Effector memory CD8-positive, alpha-beta T cell (primary cell): ENCODE data around the gene PUS7.
"Not testable (repeated sequence)": the region's sequence is repeated elsewhere in the genome, so short reads cannot be mapped to it uniquely, and the experiment has no call there.

ENCODE experiments used
- ATAC-seq: fragments of 150-1000 bp; cut with Tn5 transposase; replicated peaks from 2 replicates; pipeline ENCODE4 v1.10.0; 2021; ENCODE audit warnings: mild to moderate bottlenecking, moderate library complexity
- DNase-seq, 3 experiments: peaks; one replicate each; pipeline ENCODE4 v3.0.0; 2021
- H3K27ac Mint-ChIP-seq, 2 donors: one replicate each; pipeline ENCODE4 v1.8.0; 2022; ENCODE audit warnings: mild to moderate bottlenecking in 2 of 2, mixed read lengths in 2 of 2, moderate library complexity in 2 of 2
- H3K27me3 Mint-ChIP-seq, 2 donors: one replicate each; pipeline ENCODE4 v1.8.0; 2022; ENCODE audit warnings: mixed read lengths in 2 of 2
- H3K36me3 Mint-ChIP-seq: one replicate; pipeline ENCODE4 v1.8.0; 2022; ENCODE audit warnings: mild to moderate bottlenecking, moderate library complexity, mixed read lengths; ENCODE audit not compliant: insufficient read depth
- H3K4me1 Mint-ChIP-seq, 2 donors: one replicate each; pipeline ENCODE4 v1.8.0; 2022; ENCODE audit warnings: low read depth in 2 of 2, mixed read lengths in 2 of 2
- H3K4me3 Mint-ChIP-seq, 2 donors: one replicate each; pipeline ENCODE4 v1.8.0; 2022; ENCODE audit warnings: mild to moderate bottlenecking in 2 of 2, mixed read lengths in 2 of 2, moderate library complexity in 2 of 2
- H3K9me3 Mint-ChIP-seq, 2 donors: one replicate each; pipeline ENCODE4 v1.8.0; 2022; ENCODE audit warnings: mixed read lengths in 2 of 2

PUS7 gene

GRCh38 chr7:105450177-105450861 is 71.8 kb downstream of the PUS7 start:
- H3K4me3 Mint-ChIP-seq = no peak overlapping the region
- no peaks in the 10 kb centered on the region for H3K27me3 Mint-ChIP-seq
- H3K27ac Mint-ChIP-seq = no peak overlapping the region
- ATAC-seq (no peak), DNase-seq (no peak)
- H3K4me1 Mint-ChIP-seq = peaks cover 19 to 24% of the 10 kb centered on the region in 2 donors
- no peaks in the 10 kb centered on the region for H3K9me3 Mint-ChIP-seq
- peaks cover 3% of the 10 kb centered on the region for H3K36me3 Mint-ChIP-seq

- Mint-ChIP-seq H3K27ac (peak overlapping the region; percentile 89 to 90), H3K4me3 (peak overlapping the region; percentile 53 to 65), H3K9me3 (no peaks in the 10 kb centered on the region), H3K27me3 (no peaks in the 10 kb centered on the region), H3K4me1 (peaks cover 24 to 36% of the 10 kb centered on the region in 2 donors), H3K36me3 (peaks cover 3% of the 10 kb centered on the region)
- DNase-seq = no peak
- ATAC-seq = peak; percentile 58
These were observed 73.9 kb downstream of the PUS7 start for GRCh38 chr7:105448181-105448580.

GRCh38 chr7:105444342-105444987 is 77.6 kb downstream of the PUS7 start:
- Mint-ChIP-seq H3K27me3 (no peaks in the 10 kb centered on the region), H3K36me3 (peaks cover 3% of the 10 kb centered on the region), H3K4me1 (peaks cover 24 to 25% of the 10 kb centered on the region in 2 donors), H3K9me3 (no peaks in the 10 kb centered on the region), H3K27ac (peak overlapping the region in 1 of 2 donors; percentile 7), H3K4me3 (peak overlapping the region in 1 of 2 donors; percentile 18)
- peak; percentile 50 for ATAC-seq
- DNase-seq = no peak

GRCh38 chr7:105442214-105442613 is 79.9 kb downstream of the PUS7 start:
- H3K4me1 Mint-ChIP-seq = peaks cover 10 to 12% of the 10 kb centered on the region in 2 donors
- not testable (repeated sequence) for ATAC-seq, DNase-seq, H3K27ac Mint-ChIP-seq, H3K27me3 Mint-ChIP-seq, H3K36me3 Mint-ChIP-seq, H3K4me3 Mint-ChIP-seq, H3K9me3 Mint-ChIP-seq

- DNase-seq = no peak
These were observed 82.7 kb downstream of the PUS7 start for GRCh38 chr7:105439174-105439893.

GRCh38 chr7:105438847-105439173 is 83.3 kb downstream of the PUS7 start:
- peaks cover 2 to 4% of the 10 kb centered on the region in 2 donors for H3K4me1 Mint-ChIP-seq
- no peaks in the 10 kb centered on the region for H3K27me3 Mint-ChIP-seq
- no peaks in the 10 kb centered on the region for H3K36me3 Mint-ChIP-seq
- H3K4me3 Mint-ChIP-seq = no peak overlapping the region
- H3K27ac Mint-ChIP-seq = no peak overlapping the region
- ATAC-seq (no peak), DNase-seq (no peak)
- no peaks in the 10 kb centered on the region for H3K9me3 Mint-ChIP-seq

More at GRCh38 chr7:105439174-105439893, 82.7 kb downstream of the PUS7 start:
- Mint-ChIP-seq H3K9me3 (no peaks in the 10 kb centered on the region), H3K27ac (no peak overlapping the region), H3K27me3 (no peaks in the 10 kb centered on the region), H3K4me1 (peaks cover 2 to 7% of the 10 kb centered on the region in 2 donors), H3K36me3 (no peaks in the 10 kb centered on the region), H3K4me3 (no peak overlapping the region)
- ATAC-seq = no peak

- ATAC-seq (no peak), DNase-seq (no peak)
- Mint-ChIP-seq H3K27ac (no peak overlapping the region), H3K36me3 (no peaks in the 10 kb centered on the region), H3K27me3 (no peaks in the 10 kb centered on the region), H3K4me1 (peaks cover 2 to 4% of the 10 kb centered on the region in 2 donors), H3K9me3 (no peaks in the 10 kb centered on the region), H3K4me3 (no peak overlapping the region)
These were observed 83.8 kb downstream of the PUS7 start for GRCh38 chr7:105438254-105438653.

GRCh38 chr7:105437356-105437755 is 84.7 kb downstream of the PUS7 start:
- not testable (repeated sequence) for H3K27me3 Mint-ChIP-seq, ATAC-seq, H3K4me1 Mint-ChIP-seq, H3K36me3 Mint-ChIP-seq, H3K4me3 Mint-ChIP-seq, H3K9me3 Mint-ChIP-seq, DNase-seq
- H3K27ac Mint-ChIP-seq = peak overlapping the region in 1 of 2 donors; percentile 29

GRCh38 chr7:105429746-105430612 is 92.1 kb downstream of the PUS7 start:
- H3K4me3 Mint-ChIP-seq = no peak overlapping the region
- no peaks in the 10 kb centered on the region for H3K9me3 Mint-ChIP-seq
- ATAC-seq = peak; percentile 68
- peaks cover 2% of the 10 kb centered on the region for H3K36me3 Mint-ChIP-seq
- peaks cover 0 to 1% of the 10 kb centered on the region in 2 donors for H3K4me1 Mint-ChIP-seq
- DNase-seq = peak; percentile 43 to 47 (median 46)
- no peaks in the 10 kb centered on the region for H3K27me3 Mint-ChIP-seq
- H3K27ac Mint-ChIP-seq = no peak overlapping the region

- no peak for ATAC-seq
- H3K4me3 Mint-ChIP-seq = no peak overlapping the region
- peaks cover 2% of the 10 kb centered on the region for H3K36me3 Mint-ChIP-seq
- H3K27me3 Mint-ChIP-seq = no peaks in the 10 kb centered on the region
- H3K4me1 Mint-ChIP-seq = peaks cover 0 to 1% of the 10 kb centered on the region in 2 donors
- peak overlapping the region in 1 of 2 donors; percentile 3 for H3K27ac Mint-ChIP-seq
- no peak for DNase-seq
- H3K9me3 Mint-ChIP-seq = no peaks in the 10 kb centered on the region
These were observed 95.4 kb downstream of the PUS7 start for GRCh38 chr7:105426606-105427146.

GRCh38 chr7:105423987-105424386 is 98.1 kb downstream of the PUS7 start:
- Mint-ChIP-seq H3K4me3 (no peak overlapping the region), H3K36me3 (peaks cover 2% of the 10 kb centered on the region), H3K9me3 (no peaks in the 10 kb centered on the region), H3K27me3 (no peaks in the 10 kb centered on the region), H3K27ac (no peak overlapping the region), H3K4me1 (peaks cover 0 to 1% of the 10 kb centered on the region in 2 donors)
- DNase-seq = no peak
- no peak for ATAC-seq

- Mint-ChIP-seq H3K4me1 (peaks cover 0 to 2% of the 10 kb centered on the region in 2 donors), H3K36me3 (no peaks in the 10 kb centered on the region), H3K27ac (no peak overlapping the region), H3K9me3 (no peaks in the 10 kb centered on the region), H3K27me3 (no peaks in the 10 kb centered on the region), H3K4me3 (no peak overlapping the region)
- DNase-seq (no peak), ATAC-seq (no peak)
These were observed 108.1 kb downstream of the PUS7 start for GRCh38 chr7:105413887-105414437.
